GM19238 (cell line): ENCODE results near the gene LARGE1.

Experiments used
- DNase-seq: peaks from one replicate; pipeline ENCODE4 v3.0.0; 2011; ENCODE audit warnings: low spot score; ENCODE audit not compliant: insufficient read length

LARGE1 gene

GRCh38 chr22:33914131-33914530 lies 6.1 kb downstream of the LARGE1 start:
- DNase-seq: no peak

- no peak for DNase-seq
Measured at GRCh38 chr22:33913188-33913587, 7.1 kb downstream of the LARGE1 start.

GRCh38 chr22:33909911-33910310 lies 10.4 kb downstream of the LARGE1 start:
- no peak for DNase-seq

DNA sequence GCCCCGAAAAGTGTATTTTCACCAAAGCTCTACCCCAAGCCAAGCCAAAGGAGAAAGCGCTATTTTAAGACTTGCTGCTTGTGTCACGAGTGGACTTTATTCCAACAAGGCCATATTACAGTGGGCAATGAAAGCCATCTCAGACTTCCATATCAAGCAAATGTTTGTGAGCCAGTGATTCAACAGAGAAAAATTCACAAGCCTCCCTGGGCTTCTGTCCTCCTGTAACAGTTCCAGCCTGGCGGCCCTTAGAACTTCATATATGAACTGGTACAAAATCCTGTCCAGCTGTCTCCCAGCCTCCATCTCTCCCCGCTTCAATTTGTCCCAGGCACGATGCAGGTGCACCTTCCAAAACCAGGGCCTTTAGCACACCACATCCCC lies 11.2 kb downstream of the LARGE1 start:
- DNase-seq: no peak

DNA sequence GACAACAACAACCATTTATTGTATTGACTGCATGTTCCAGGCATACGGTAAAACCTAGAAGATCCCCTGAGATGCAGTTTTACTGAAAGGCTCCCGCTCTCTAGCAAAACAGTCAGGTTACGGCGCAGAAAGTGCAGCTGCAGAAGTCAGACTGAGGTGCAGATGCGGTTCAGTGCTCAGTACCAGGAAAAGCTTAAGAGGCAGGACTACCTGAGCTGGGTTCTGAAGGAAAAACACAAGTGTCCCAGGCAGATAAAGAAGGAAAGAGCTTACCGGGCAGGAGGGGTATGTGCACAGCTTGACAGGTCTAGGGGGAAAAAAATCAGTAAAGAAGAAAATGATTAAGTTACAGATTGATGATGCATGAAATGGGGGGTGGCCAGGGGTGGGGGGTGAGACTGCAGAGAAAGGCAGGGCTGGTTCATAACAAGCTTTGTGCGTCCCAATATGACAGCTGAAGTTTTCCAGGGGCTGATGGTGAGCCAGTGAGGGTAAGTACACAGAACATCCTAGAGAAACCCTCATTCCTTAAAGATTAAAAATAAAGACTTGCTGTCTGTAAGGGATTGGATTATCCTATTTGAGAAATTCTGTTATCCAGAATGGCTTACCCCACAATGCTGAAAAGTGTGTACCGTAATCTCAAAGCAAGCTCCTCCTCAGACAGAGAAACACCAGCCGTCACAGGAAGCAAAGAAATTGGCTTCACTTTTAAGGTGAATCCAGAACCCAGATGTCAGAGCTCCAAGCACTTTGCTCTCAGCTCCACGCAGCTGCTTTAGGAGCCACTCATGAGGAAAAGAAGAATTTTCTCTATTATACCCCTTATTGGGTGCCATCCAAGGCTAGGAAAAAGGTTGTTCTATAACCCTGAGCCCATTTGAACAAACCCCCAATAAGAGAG lies 11.9 kb downstream of the LARGE1 start:
- DNase-seq: no peak

DNA sequence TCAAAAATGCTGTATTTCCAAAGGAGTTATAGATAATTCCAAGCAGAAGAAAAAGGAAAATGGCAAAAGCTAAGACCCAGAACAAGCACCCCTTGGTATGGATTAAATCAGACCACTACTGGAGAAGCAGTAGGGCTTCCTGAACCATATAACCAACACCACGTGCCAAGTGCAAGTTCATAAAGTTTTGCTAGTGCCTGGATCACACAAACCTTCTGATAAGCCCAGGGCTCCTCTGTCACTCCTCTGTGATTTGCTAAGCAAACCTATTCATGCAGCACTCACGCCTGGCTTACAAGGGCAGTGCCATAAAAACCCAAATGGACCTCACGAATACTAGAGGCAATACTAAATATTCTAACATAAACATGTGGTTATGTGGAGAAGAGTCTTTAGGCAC lies 13.3 kb downstream of the LARGE1 start:
- DNase-seq: no peak

DNA sequence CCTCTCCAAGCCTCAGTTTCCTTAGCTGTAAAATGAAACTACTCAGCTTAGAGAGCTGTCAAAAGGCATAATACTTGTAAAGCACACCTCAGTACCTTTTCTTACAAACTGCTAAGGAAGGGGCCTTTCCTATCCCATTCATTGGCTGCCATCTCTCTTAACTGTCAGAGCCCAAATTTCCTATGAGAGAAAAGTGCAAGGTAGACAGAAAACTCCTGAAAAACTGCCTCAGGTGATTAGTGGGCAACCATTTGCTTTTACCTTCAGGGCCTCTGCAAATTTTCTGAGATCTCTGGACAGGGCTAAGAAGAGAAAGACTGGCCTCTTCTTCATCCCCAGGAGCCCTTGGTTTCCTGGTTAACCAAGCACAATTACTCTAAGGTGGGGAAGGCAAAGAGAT lies 13.8 kb downstream of the LARGE1 start:
- DNase-seq: no peak

GRCh38 chr22:33903012-33903411 lies 17.3 kb downstream of the LARGE1 start:
- no peak for DNase-seq

- no peak for DNase-seq
Measured at GRCh38 chr22:33902073-33902472, 18.2 kb downstream of the LARGE1 start.

- DNase-seq: no peak
Measured at GRCh38 chr22:33898121-33898520, 22.2 kb downstream of the LARGE1 start.

DNA sequence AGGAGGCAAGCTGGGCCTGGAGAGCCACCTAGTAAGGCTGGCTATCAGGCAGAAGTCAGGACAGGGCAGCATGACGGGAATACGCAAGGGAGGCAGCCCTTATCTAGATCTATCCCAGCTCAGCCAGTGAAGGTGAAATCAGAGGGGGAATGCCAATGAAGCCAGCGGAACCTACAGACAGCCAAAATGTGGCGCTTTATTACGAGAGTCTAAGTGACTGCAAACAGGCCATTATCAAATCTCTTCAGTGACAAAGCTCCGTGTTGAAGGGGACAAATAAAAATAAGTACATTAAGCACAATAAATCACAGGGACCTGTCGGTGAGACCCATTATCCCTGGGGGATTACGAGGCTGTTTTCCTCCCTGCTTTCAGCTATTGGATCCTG lies 22.8 kb downstream of the LARGE1 start:
- no peak for DNase-seq

GRCh38 chr22:33896575-33897447 lies 23.5 kb downstream of the LARGE1 start:
- no peak for DNase-seq

DNA sequence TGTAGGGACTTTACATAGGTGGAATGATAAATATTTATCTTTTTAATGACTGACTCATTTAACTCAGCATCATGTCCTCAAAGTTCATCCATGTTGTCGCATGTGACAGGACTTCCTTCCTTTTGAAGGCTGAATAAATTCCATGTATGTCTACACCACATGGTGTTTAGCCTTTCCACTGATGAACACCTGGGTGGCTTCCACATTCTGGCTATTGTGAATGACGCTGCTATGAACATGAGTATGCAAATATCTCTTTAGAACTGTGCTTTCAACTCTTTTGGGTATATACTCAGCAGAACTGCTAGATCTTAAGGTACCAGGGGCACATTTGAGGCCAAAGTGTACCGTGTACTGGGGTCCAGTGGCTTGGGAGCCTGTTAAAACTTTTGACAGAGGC lies 24.1 kb downstream of the LARGE1 start:
- no peak for DNase-seq

DNA sequence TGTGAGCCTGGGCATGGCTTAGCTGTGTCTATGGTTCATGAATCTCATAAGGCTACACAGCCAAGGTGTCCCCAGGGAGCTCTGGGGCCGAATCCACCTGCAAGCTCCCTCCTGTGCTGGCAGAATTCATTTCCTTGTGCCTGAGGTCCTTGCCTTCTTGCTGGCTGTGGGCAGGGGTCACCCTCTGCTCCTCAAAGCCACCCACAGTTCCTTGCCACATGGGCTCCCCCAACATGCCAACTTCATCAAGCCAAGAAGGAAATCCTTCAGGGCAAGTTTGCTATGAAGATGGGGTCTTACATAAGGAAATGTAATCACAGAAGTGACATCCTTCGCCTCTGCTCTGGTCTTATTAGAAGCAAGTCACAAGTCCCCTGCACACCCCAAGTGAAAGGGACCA lies 24.8 kb downstream of the LARGE1 start:
- DNase-seq: no peak

DNA sequence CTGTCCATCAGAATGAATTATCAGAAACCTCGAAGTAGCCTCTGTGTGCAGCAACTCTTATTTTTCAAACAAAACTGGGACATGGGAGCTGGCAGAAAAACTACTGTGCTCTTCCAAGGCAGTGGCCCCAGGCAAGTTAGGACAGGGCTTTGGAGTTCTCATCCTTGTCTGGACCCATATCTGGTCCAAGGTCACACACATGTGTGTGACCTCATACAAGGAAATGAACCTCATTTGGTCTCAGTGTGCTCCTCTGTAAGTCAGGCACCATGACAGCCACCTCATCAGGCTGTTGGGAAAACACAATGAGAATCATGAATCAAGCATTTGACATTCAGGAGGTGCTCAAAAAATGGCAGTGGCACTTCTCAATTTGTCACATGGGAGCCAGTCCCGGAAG lies 25.8 kb downstream of the LARGE1 start:
- no peak for DNase-seq

DNA sequence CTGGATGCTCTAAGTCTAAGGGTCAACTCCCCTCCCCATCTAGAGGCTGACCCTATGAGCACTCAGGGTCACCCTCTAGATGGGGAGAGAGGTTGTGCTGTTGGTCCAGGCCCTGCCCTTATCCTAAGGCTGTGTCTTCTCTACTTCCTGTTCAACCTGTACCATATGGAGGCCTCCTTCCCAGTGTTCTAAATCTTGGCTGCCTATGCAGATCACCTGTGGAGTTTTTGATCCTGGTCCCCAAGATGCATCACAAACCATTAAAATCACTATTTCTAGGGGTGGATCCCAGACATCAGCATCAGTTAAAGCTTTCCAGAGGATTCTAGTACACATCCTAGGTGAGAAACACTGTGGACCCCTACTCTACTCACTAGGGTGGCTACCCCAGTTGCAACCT lies 26.2 kb downstream of the LARGE1 start:
- DNase-seq: no peak

- DNase-seq: no peak
Measured at GRCh38 chr22:33893512-33893911, 26.8 kb downstream of the LARGE1 start.

GRCh38 chr22:33891992-33892391 lies 28.3 kb downstream of the LARGE1 start:
- DNase-seq: no peak

DNA sequence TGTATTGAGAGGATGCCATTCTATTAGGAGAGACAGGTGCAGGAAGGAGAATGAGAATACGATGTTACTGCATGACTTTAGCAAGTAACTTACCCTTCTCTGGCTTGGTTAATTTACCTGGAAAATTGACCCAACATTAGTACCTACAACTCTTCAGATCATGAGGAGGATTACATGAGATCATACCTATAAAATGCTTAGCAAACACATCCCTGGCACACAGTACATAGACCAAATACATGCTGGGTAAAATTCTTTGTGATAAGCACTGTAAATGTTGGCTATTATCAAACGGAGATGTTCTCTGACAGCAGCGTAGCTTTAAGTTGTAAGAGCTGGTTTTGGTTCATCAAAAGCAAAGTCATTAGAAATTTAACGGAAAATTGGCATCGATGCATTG lies 28.8 kb downstream of the LARGE1 start:
- DNase-seq: no peak

DNA sequence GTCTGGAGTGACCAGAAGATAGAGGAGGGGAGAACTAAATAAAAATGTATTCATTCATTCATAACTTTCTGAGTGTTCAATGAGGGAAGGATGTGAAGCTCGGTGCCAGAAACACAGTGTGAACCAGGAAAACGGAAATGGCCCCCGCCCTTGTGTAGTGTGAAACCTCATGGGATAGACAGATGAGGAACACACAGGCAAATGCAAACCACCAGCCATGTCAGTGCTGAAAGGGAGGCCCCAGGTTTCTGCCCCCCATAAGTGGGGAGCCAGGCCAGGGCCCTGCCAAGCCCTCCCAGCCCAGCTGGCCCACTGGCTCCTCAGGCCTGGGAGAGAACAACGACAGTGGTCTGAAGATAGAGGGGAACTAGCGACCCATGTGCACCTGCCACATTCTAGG lies 30.5 kb downstream of the LARGE1 start:
- DNase-seq: peak; percentile 13

DNA sequence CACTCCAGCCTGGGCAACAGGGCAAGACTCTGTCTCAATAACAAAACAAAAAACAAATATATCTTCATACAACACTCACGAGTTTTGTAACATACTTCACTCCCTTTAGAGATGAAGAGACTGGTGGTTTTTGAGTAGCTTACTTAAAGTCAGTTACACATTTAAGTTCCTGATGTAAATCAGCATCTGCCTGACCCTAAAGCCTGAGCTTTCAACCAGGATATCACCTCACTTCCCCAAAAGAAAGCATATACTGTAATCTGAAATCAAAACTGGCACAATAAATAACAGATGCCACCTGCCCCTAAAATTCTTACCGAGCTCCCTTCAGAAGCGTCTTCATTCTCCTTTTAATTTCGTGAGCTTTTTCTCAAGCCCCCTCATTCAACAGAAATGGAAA lies 31.5 kb downstream of the LARGE1 start:
- no peak for DNase-seq

GRCh38 chr22:33887173-33887572 lies 33.1 kb downstream of the LARGE1 start:
- DNase-seq: no peak

DNA sequence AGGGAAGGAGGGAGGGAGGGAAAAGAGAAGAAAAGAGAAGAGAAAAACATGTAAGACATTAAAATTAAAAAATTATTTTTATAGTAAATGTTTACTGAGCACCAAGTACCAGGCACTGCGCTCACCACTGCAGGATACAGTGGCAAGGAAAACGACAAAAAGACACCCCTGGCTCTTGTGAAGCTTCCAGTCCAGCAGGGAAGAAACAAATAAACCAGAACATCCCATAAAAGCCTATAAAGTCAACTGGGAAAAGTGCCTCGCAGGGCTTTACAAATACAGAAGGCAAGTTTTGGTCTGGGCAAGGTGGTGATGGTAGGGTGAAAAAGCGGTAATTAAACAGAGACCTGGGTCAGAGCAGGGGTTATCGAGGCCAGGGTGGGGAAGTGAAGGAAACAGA lies 33.6 kb downstream of the LARGE1 start:
- no peak for DNase-seq
